Hippocampal formation (tissue), 2 donors: ENCODE results near the gene AKIRIN2.
"Not testable (repeated sequence)": the region's sequence is repeated elsewhere in the genome, so short reads cannot be mapped to it uniquely, and the experiment has no call there.

ENCODE experiments used
- DNase-seq, 2 donors: peaks; one replicate each; lab custom pipeline; 2025; lab: John Stamatoyannopoulos, UW

AKIRIN2 gene

DNA sequence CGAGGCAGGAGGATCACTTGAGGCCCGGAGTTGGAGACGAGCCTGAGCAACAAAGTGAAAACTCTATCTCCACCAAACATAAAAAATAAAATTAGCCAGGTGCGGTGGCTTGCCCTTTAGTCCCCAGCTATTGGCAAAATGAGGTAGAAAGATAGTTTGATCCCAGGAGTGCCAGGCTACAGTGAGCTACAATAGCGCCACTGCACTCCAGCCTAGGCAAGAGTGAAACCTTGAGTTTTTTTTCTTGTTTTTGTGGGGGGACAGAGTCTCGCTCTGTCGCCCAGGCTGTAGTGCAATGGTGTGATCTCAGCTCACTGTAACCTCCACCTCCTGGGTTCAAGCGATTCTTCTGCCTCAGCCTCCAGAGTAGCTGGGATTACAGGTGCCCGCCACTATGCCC, 14.1 kb downstream of the AKIRIN2 start:
- DNase-seq: not testable (repeated sequence)

DNA sequence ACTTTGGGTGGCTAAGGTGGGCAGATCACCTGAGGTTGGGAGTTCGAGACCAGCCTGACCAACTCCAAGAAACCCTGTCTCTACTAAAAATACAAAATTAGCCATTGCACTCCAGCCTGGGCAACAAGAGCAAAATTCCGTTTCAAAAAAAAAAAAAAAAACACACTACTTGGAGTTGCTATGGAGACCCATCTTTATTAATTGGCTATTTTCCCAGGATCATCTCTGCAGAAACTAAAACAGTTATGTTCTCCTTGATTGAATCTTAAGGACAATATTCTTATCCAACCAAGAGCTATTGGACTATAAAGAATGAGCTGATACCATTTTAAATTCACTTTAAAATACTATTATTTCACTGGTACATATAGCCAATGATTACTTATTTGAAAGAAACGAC, 14.7 kb downstream of the AKIRIN2 start:
- DNase-seq: no peak

DNA sequence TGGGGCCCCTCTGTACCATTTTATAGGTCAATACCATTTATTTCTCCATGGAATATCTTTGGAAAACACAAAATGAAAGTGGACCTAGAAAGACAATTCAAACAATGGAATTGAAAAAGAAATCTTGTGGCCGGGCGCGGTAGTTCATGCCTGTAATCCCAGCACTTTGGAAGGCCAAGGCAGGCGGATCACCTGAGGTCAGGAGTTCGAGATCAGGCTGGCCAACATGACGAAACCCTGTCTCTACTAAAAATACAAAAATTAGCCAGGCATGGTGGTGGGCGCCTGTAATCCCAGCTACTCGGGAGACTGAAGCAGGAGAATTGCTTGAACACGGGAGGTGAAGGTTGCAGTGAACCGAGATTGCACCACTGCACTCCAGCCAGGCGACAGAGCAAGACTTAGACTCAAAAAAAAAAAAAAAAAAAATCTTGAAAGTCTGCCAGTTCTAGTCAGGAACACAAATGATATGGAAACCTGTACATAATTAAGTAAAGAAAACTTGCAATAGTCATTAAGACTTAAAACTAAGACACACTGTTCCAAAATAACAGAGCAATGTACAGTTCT, 15.3 kb downstream of the AKIRIN2 start:
- DNase-seq: not testable (repeated sequence)

DNA sequence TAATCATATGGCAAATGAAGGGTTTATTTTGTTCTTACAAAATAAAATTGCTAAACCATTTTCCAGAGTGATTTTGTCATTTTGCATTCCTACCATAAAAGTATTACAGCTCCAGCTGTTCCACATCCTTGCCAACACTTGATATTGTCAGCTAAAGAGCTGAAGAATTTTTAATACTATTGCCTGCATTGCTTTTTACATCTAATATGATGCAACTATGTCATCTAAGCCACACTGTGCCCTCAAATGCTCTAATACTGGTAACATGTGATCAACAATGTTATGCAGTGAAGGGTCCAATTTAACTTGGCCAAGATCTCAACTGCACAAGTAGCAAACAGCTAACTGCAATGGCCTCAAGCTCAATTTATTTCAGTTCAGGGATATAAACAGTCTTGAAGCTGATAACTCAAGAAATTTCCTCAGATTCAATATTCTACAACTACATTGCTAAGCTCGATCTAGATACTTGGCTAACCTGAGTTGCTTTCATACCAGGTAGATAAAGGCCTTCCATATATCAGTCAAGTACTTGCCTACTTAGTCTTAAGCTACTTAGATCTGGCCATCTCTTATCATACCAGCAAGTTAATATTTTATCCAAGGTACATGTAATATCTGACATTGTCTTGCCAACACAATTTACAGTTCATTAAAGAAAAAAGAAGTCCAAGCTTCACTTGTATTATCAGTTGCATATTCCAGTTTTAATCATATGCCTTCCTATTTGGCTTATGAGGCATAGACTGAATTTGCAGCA, 17.0 kb downstream of the AKIRIN2 start:
- no peak for DNase-seq

DNA sequence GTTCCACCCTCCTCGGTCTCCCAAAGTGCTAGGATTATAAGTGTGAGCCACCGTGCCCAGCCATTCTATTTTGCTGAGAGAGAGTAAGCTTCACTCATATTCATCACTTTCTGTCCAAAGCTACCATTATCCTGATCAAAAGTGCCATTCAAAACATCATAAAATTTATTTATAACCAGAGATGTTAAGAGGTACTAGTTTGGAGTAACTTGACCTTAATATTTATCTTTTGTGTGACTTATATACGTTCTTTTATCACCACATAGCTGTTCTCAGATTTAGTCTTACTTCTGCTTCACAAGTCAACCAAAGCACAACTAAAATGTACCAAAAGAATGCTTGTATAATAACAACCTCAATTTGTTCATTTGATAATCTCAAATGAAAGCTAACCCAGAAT, 18.1 kb downstream of the AKIRIN2 start:
- DNase-seq: no peak

DNA sequence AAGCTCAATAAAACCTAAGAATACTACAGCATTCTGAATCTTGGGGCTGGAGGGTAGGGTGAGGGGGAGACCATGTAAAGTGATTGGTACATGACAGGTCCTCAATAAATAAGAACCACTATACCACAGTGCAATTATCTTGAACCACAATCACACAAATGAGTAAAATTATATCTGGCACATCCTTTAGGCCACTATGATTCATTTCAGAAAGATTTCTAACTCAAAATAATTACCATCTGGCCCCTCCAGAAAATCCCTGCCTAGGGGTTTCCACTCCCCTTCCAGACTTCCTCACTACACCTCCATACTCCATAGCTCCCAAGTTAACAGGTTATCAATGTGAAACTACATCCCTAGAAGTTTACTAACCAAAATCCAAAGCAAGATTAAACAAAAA, 19.7 kb downstream of the AKIRIN2 start:
- DNase-seq: no peak

DNA sequence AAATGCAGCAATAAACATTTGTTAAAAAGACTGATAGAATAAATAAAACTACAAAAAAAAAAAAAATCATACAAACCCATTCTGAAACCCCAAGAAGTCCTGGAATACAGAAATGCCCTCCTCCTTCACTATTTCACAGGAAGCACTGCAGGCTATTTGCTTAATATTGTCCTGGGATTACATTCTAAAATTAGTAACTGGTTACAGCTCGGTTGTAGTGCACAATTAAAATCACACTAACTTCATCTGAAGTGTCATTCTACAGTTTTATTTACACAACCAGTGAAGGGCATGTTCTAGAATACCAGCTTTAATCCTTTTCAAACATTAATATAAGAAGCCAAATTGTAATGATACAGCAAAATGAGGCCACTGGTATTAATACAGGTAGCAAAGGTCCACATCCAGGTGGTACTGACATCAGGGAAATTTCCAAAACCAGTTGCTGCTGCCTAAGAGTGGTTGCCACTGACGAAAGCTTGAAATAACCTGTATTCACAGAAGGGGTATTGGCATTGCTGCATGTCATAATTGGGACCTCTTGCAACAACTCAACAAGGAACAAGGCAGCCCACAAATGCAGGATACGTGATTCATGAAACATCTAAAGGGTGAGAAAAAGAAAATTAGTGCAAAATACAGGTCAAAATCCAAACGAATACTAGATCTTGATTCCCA, 26.9 kb downstream of the AKIRIN2 start:
- DNase-seq: no peak

DNA sequence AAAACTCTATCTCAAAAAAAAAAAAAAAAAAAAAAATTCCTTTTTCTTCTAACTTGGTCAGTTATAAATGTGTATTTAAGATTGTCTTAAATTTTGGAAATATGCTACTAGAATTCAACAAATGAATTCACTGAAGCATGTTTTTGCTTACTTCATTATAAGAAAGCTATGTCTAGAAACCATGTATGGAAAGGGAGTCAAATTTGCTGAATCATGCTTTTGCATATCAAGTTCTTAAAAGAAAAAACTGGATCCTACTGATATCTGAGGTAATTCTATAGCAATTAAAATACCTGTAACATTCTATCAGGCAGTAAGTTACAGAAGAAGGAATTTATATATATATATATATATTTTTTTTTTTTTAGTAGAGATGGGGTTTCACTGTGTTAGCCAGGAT, 27.7 kb downstream of the AKIRIN2 start:
- no peak for DNase-seq

DNA sequence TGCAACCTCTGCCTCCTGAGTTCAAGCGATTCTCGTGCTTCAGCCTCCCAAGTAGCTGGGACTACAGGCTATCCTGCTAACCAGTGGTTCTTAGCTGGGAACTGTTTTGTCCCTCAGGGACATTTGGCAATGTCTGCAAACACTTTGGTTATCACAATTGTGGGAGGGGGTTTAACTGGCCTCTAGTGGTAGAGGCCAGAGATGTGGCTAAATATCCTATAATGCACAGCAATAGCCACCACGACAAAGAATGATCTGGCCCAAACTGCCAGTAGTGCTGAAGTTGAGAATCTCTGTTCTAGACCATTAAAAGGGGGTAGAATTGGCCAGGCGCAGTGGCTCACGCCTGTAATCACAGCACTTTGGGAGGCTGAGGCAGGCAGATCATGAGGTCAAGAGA, 28.8 kb downstream of the AKIRIN2 start:
- DNase-seq: no peak

DNA sequence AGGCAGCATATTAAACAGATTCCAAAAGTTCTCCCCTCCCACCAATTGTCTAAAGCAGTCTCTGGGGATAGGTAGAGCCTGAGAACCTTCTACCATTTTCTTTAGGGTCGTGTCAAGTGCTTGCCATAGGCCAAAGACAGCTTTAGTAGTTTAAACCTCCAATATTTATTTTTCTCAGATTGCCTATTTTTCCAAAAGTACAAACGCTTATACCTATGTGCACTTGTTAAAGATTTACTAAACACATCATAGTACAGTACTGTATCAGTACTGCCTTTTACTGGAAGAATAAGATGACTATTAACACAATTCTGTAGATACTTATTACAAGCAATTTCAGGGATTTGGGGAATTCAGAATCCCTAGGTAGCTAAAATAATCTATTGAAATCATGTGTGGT, 29.4 kb downstream of the AKIRIN2 start:
- no peak for DNase-seq

DNA sequence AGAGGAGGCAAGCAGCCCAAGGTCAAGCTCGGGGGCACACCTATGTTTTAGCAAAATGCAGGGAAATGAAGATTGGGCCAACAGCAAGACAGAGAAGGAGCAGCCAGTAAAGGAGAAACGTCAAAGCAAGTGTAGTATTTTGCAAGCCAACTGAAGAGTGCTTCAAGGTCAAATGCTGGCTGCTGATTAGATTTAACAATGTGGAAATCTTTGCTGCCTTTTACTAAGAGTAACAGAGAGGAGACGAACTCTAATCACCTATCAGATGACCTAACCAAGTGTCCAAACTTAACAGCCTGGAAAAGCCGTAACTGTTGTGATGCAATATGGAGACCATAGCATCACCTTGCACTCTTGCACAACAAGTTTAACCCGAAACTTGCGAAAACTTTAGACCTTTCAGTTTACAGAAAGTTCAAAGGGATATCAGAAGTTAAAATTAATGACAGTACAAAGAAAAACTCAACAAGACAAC, 30.4 kb downstream of the AKIRIN2 start:
- DNase-seq: no peak

DNA sequence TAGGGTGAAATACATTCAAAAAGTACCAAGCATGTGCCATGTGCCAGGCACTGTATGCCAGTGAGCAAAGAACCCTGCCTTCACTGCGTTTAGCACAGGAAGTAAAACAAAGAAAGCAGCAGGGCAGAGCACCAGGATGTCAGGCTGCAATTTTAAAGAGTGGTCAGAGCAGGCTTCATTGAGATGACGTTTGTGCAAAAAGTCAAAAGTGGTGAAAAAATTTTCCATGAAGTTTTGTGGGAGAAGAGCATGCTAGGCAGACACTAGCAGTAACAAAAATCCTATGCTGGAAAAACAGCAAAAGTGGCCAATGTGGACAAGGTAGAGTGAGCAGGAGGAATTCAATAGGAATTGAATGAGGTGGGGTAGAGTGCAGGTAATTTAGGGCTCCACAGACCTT, 31.3 kb downstream of the AKIRIN2 start:
- DNase-seq: no peak

DNA sequence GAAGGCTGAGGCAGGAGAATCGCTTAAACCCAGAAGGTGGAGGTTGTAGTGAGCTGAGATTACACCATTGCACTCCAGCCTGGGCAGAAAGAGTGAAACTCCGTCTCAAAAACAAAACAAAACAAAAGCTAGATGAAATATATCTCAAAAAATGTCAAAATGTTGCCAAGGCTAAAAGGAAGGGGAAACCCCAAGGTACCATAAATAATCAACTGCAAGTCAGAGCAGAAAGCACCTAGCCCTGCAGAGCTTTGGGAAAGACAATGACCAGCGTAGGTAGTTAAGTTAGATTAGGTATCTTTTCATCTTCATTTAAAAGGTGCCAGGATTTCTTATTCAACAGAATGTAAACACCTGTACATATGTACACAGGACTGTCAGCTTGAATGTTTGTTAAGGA, 33.0 kb downstream of the AKIRIN2 start:
- no peak for DNase-seq

DNA sequence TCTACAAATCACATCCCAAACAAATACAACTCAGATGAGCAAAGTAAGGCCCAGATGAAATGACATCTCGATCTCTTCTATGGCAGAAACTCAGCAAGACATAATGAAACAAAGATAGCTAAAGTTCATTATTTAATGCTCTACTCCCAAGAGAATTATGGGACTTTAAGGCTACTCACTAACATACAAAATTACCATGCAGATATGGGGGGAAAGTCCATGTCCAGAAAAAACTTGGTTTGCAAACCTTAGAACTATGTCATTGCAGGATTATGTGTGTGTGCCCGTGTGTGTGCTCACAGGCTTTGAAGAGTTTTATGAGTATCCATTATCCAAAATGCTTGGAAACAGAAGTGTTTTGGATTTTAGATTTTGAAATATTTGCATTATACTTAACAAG, 34.0 kb downstream of the AKIRIN2 start:
- no peak for DNase-seq

DNA sequence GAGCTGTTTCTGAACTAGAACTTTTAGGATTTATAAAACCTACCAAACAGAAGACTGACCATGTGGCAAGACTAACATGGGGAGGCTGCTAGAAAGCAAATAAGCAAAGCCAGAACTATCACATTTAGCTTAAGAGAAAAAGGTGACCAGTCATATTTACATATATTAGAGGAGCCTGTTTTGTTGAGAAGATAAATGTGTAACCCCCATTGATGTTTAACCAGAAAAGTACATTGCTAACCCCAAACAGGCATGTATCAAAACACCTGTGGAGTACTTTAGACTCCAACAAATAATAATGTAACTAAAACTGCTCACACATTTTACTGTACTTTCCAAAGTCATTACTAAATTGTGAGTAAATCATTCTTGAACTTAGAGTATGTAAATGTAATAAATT, 35.0 kb downstream of the AKIRIN2 start:
- no peak for DNase-seq

DNA sequence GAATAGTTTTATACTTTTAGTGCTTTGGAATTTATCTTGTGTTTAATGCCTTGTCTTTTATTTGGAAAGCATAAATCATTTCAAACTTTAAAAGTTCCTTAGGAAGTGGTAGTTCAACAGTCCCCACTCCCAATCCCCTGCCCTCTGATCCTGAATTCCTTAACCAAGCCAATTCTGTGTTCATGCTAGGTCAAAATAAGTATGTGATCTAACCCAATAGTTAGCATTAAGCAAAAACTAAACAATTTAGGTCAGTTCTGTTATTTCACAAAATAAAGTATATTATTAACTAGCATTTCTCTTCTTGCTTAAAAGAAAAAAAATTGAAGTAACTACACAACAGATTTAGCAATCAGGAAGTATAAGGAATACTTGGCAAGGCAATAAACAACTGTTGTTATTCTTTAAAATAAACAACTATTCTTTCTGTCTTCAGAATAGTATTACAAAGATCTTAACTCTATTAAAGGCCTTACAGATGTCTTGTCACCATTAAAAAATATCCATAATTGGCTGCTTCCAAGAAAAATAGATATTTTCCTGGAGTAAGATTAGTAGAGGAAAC, 37.0 kb downstream of the AKIRIN2 start:
- DNase-seq: no peak

DNA sequence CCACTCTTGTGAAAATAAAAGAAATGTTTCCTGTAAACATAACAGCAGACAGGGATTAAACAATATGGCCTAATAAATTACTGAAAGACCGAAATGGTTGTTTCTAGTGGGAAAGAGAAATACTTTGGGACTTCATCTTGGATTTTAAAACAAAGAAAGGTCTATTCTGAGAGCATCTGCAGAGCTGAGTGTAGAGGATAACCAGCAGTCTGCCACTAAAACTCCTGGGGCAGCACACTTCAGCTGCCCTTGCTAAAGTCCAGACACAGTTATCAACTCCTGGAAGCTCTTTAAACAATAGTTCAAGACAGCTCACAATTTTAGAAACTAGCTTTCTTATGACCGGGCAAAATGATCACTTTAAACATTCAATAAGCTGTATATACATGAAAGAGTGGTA, 38.6 kb downstream of the AKIRIN2 start:
- no peak for DNase-seq

DNA sequence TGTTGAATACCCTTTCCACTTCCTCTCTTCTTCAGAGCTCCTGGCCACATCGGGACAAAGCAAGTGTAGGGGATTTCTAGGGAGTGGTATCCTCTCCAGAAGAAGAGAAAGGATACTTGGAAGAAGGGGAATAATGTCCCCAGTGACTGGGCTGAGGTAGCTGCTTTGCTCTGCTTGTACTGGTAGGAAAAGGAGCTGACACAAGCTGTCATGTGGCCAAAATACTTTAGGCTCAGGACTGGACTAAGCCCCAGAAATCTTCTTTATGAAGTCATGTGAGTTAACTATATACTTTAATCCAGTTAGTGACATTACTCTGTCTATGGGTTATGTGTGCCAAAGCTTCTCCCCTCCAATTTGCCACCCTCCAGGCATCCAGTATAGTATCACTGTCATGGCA, 40.5 kb downstream of the AKIRIN2 start:
- no peak for DNase-seq

DNA sequence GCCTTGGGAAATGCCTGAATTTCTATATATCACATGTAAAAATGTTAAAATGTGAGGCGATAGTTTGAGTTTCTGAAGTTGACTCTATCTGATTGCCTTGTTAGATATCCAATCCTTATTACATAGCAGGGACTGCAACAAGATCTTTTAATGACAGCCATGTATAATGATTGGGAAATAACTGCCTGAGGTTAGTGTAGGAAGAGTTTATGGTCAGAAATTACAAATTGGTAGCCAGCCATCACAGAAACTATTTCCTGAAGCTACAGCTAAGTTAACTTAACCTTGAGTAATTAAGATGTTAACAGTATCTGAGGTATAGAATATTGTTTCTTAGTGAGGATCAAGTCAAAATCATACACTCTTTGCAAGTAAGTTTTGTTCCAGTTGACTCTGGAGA, 41.0 kb downstream of the AKIRIN2 start:
- DNase-seq: no peak

DNA sequence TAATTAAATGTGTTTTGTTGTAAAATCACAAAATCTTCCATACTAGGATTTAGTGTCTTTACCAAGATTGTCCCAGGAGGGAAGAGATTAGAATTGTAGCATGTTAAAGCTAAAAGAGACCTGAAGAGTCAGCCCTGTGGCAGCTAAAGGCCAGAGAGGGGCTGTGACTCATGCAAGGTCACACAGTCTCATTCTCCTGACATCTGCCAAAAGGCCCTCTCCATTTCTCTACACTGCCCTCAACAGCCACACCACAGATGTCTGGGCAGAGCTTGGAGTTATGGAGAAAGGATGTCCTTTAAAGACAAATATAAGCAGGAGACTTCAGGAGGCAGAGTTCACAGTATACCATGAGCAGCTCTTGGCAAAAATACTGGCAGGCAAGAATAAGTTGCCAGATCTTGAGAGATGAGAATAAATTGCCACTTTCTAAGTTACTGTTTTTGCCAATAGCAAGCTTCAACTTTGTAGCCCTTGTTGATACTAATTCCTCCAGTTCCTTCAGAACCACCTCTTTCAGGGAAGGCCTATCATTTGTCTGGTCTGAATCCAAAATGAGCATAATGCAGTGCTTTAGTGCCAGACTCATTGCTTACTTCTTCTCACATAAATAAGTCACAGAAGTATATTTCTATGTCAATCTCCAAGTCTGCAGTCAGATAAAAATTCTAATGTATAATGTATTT, 41.7 kb downstream of the AKIRIN2 start:
- DNase-seq: no peak

DNA sequence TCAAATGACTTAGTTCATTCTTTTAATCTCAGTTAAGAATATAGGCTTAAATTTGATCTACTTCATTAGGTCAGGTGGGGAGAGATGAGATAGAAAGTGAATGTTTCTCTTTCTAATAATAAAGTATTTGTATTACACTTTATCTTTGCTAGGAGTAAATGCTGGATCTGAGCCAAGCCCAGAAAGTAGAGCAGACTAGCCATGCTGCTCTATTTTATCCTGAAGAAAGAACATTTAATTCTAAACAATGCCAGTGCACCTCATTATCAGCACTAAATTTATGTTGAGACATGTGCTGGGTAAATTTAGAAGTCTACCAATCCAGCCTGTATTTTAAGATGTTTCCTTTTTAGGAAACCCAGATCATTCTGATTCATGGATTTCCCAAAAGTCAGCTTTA, 43.5 kb downstream of the AKIRIN2 start:
- no peak for DNase-seq

DNA sequence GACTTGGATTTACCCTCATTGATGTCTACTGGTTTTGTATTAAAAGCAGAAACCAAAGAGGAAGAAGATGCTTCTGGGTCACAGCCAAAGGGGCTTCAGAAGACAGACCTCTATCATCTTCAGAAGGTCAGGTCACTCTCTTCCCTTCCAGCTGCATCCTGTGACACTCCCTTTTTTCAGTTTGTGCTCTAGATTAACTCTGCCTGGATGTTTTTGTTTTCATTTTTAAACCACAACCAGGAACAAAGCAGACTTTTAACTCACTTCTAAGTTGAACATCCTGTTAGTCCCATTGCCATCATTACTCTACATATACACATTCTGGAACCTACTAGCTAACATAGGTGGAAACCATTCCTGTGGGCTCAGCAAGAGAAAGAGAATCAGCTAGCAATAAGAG, 45.2 kb downstream of the AKIRIN2 start:
- no peak for DNase-seq
